Lung (tissue), 12 donors: ENCODE data around the gene GRK3. TPM values are rescaled to one million over a fixed set of nuclear protein-coding genes. Genes with fewer than 3 reads are reported as not detected.
A peak's percentile ranks its signal among the peaks of the same experiment; 100 is the strongest.

Experiments used
- ATAC-seq: fragments of 200-7000 bp; cut with Tn5 transposase; one replicate; pipeline ENCODE4 v1.9.1; 2020; ENCODE audit warnings: moderate number of reproducible peaks; ENCODE audit not compliant: insufficient read depth, low FRiP score
- DNase-seq, 3 donors: peaks; one replicate each; pipeline ENCODE4 v3.0.0-alpha.2; 2013 to 2017
- H3K27ac ChIP-seq, 2 donors: one replicate each; pipeline ENCODE4 v1.5.1; 2013; ENCODE audit warnings: mild to moderate bottlenecking in 2 of 2, moderate library complexity in 2 of 2, control low read depth in 1 of 2, inconsistent platforms in 1 of 2, low read depth in 1 of 2, low read length in 1 of 2
- H3K27me3 ChIP-seq, 3 donors: one replicate each; pipeline ENCODE4 v1.5.1; 2013; ENCODE audit warnings: low read length in 2 of 3; ENCODE audit not compliant: control insufficient read depth in 3 of 3, insufficient read depth in 3 of 3
- H3K36me3 ChIP-seq, 4 donors: one replicate each; pipeline ENCODE4 v1.5.1; 2013; ENCODE audit warnings: low read length in 4 of 4, mild to moderate bottlenecking in 1 of 4, moderate library complexity in 1 of 4; ENCODE audit not compliant: control insufficient read depth in 4 of 4, insufficient read depth in 4 of 4
- H3K4me1 ChIP-seq, 5 donors: one replicate each; pipeline ENCODE4 v1.5.1; 2013; ENCODE audit warnings: low read length in 5 of 5, mild to moderate bottlenecking in 2 of 5, moderate library complexity in 1 of 5; ENCODE audit not compliant: control insufficient read depth in 5 of 5, insufficient read depth in 5 of 5
- H3K4me3 ChIP-seq: one replicate; pipeline ENCODE4 v1.5.1; 2013; ENCODE audit warnings: mild to moderate bottlenecking, control low read depth, moderate library complexity
- H3K9ac ChIP-seq, 2 donors: one replicate each; pipeline ENCODE4 v1.5.1; 2013; ENCODE audit warnings: low read length in 2 of 2, control low read depth in 1 of 2; ENCODE audit not compliant: insufficient read depth in 1 of 2
- H3K9me3 ChIP-seq, 4 donors: one replicate each; pipeline ENCODE4 v1.5.1; 2013; ENCODE audit warnings: low read length in 3 of 4, mild to moderate bottlenecking in 1 of 4, moderate library complexity in 1 of 4; ENCODE audit not compliant: control insufficient read depth in 4 of 4, insufficient read depth in 3 of 4
- CTCF ChIP-seq: IDR thresholded peaks from 2 replicates; pipeline ENCODE4 v1.5.1; 2012; ENCODE audit warnings: mild to moderate bottlenecking; ENCODE audit errors: control extremely low read depth, extremely low read depth
- WGBS, 2 donors: extraction: QIAGEN DNeasy Blood & Tissue Kit; methylation state at CpG; one replicate each; pipeline ENCODE4 v1.1.7; 2013; 5-methylcytosine and 5-hydroxymethylcytosine counted together
- polyA plus RNA-seq, 2 donors: library from polyadenylated mRNA; stranded (reverse); fragments of 200-250 nt; gene quantifications; one replicate each; pipeline ENCODE4 v1.2.1, GENCODE V29; 2013
- total RNA-seq, 2 donors: library from RNA; depleted of rRNA in 1 of 2; stranded (reverse); fragments of >200 nt in 1 of 2; gene quantifications; one replicate each; pipeline ENCODE4 v1.2.1, GENCODE V29; 2014 to 2021
- donor health status: control.
- donor health status: control.
- donor health status: Bipolar disorder and iron deficiency.
- donor health status: healthy.
- donor health status: DM: yes; HTN: yes; CAD: no.

The GRK3 gene
- total and polyA plus RNA-seq, 4 donors, result 5.0 to 27.3 (median 18.0) TPM

DNA sequence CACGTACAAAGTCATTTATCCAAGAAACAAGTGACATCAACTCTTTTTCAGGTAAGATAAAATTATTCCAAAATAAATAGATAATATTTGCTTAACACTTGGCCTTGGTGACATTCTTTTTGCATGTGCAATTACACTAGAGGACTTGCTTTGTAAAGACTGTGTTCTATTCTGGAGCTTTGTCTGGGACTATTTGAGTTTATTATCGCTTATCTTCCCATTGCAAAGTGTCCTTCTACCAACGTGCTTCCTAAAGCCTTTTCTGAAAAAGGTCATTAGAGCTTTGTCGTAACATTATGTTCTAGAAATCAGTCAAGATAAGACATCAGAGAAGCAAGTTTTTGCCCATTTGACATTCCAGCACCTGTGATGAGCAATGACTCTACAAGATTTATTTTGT is 99.2 kb downstream of the GRK3 start:
- Histone ChIP-seq H3K4me1 (peaks cover 4 to 72% (median 20%) of the 10 kb centered on the region in 5 donors), H3K4me3 (no peak overlapping the region), H3K9ac (no peak overlapping the region), H3K27ac (peak overlapping the region in 1 of 2 donors; percentile 18), H3K27me3 (no peaks in the 10 kb centered on the region), H3K36me3 (no peaks in the 10 kb centered on the region), H3K9me3 (no peaks in the 10 kb centered on the region)
- 64 to 80% methylated on average over 4 of the region's 4 CpGs for WGBS, 2 donors
- no peak for ATAC-seq
- no peak for DNase-seq
- TF ChIP-seq CTCF, result no peak

DNA sequence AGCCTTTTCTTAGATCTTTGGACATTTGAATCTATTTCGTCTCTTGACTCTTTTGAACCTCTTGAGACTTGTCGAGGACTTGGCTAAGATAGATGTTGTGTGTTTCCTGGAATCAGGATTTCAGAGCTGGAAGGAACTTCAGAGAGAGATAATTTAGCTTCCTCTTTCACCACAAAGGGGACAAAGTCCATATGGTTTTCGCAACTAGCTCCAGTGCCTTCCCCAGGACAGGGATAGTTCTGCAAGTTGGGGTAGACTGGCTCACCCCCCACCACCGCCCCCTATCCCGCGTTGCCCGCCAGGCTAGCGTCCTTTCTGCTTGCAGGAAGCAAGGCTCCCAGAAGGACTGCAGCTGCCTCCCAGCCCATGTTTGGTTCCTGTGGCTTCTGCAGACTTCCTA is 101.8 kb downstream of the GRK3 start:
- no peaks in the 10 kb centered on the region for H3K36me3 ChIP-seq
- H3K27ac ChIP-seq, result peak overlapping the region in 1 of 2 donors; percentile 27
- ATAC-seq (peak; percentile 50), DNase-seq (peak; percentile 95 to 98 (median 97))
- TF ChIP-seq CTCF, result no peak
- no peaks in the 10 kb centered on the region for H3K9me3 ChIP-seq
- 5 to 16% methylated on average over 8 of the region's 8 CpGs for whole genome bisulfite sequencing, 2 donors
- H3K4me3 ChIP-seq, result no peak overlapping the region
- peaks cover 0 to 64% (median 28%) of the 10 kb centered on the region in 5 donors for H3K4me1 ChIP-seq
- H3K9ac ChIP-seq, result peak overlapping the region in 1 of 2 donors; percentile 72
- H3K27me3 ChIP-seq, result no peaks in the 10 kb centered on the region

- 20 to 45% methylated on average over 2 of the region's 2 CpGs for WGBS, 2 donors
- peaks cover 0 to 71% (median 28%) of the 10 kb centered on the region in 5 donors for H3K4me1 ChIP-seq
- no peaks in the 10 kb centered on the region for H3K36me3 ChIP-seq
- H3K9me3 ChIP-seq, result no peaks in the 10 kb centered on the region
- DNase-seq (peak; percentile 89 to 99 (median 98)), ATAC-seq (no peak)
- no peak overlapping the region for H3K27ac ChIP-seq
- no peak for TF ChIP-seq CTCF
- peak overlapping the region in 1 of 2 donors; percentile 14 for H3K9ac ChIP-seq
- no peaks in the 10 kb centered on the region for H3K27me3 ChIP-seq
- H3K4me3 ChIP-seq, result no peak overlapping the region
Observed at GRCh38 chr22:25668437-25668836, 104.0 kb downstream of the GRK3 start.
